Smooth muscle cell (in vitro differentiated cells): ENCODE measurements around the gene LARP1B. TPM values are rescaled to one million over a fixed set of nuclear protein-coding genes. Genes with fewer than 3 reads are reported as not detected.

Experiments
- DNase-seq: peaks from one replicate; lab custom pipeline; 2025; ENCODE audit not compliant: unreplicated experiment; lab: John Stamatoyannopoulos, UW
- H2AFZ ChIP-seq: fragments of 200-600 bp; sonication (generic); 2 replicates; pipeline ENCODE4 v1.6.0; 2016; ENCODE audit warnings: antibody characterized with exemption, low read depth, mild to moderate bottlenecking
- H3F3A ChIP-seq: fragments of 200-600 bp; sonication (generic); 2 replicates; pipeline ENCODE4 v1.6.0; 2017; ENCODE audit warnings: antibody characterized with exemption, low read depth
- H3K27ac ChIP-seq: fragments of 200-600 bp; sonication (generic); 2 replicates; pipeline ENCODE4 v1.5.1; 2016; ENCODE audit warnings: low read depth, mild to moderate bottlenecking
- H3K27me3 ChIP-seq: fragments of 200-600 bp; sonication (generic); 2 replicates; pipeline ENCODE4 v1.6.1; 2016; ENCODE audit warnings: low read depth, mild to moderate bottlenecking
- H3K36me3 ChIP-seq: fragments of 200-600 bp; sonication (generic); 2 replicates; pipeline ENCODE4 v1.5.1; 2016; ENCODE audit warnings: low read depth
- H3K4me1 ChIP-seq: fragments of 200-600 bp; sonication (generic); 2 replicates; pipeline ENCODE4 v1.5.1; 2016; ENCODE audit warnings: low read depth
- H3K4me2 ChIP-seq: fragments of 200-600 bp; sonication (generic); 2 replicates; pipeline ENCODE4 v1.6.0; 2016; ENCODE audit warnings: mild to moderate bottlenecking
- H3K4me3 ChIP-seq: fragments of 200-600 bp; sonication (generic); 2 replicates; pipeline ENCODE4 v1.5.1; 2016; ENCODE audit warnings: mild to moderate bottlenecking
- H3K79me2 ChIP-seq: fragments of 200-600 bp; sonication (generic); 2 replicates; pipeline ENCODE4 v1.6.0; 2016; ENCODE audit warnings: low read depth, mild to moderate bottlenecking
- H3K9ac ChIP-seq: fragments of 200-600 bp; sonication (generic); 2 replicates; pipeline ENCODE4 v1.6.0; 2016; ENCODE audit warnings: low read depth
- H3K9me3 ChIP-seq: fragments of 200-600 bp; sonication (generic); replicated peaks from 2 replicates; pipeline ENCODE4 v1.5.1; 2016; ENCODE audit warnings: low read depth
- H4K20me1 ChIP-seq: fragments of 200-600 bp; sonication (generic); 2 replicates; pipeline ENCODE4 v1.6.0; 2016; ENCODE audit warnings: low read depth
- CTCF ChIP-seq: fragments of 200-600 bp; sonication (generic); IDR thresholded peaks from 2 replicates; pipeline ENCODE4 v1.5.1; 2017; ENCODE audit warnings: borderline replicate concordance, mild to moderate bottlenecking, antibody characterized with exemption; ENCODE audit not compliant: insufficient read depth, poor library complexity, severe bottlenecking
- WGBS: methylation state at CpG from one replicate; pipeline ENCODE4 v1.1.7; 2016; ENCODE audit warnings: low lambda C conversion rate; 5-methylcytosine and 5-hydroxymethylcytosine counted together
- polyA plus RNA-seq: library from polyadenylated mRNA; unstranded; fragments of >200 nt; fragmentation: Nextera tagmentation; extraction: Ambion mirVana; gene quantifications from 2 replicates; pipeline ENCODE4 v1.2.1, GENCODE V29; 2016
- total RNA-seq: library from RNA; depleted of rRNA; stranded (reverse); fragments of >200 nt; gene quantifications from 2 replicates; pipeline ENCODE4 v1.2.3, GENCODE V29; 2014

LARP1B gene
- total and polyA plus RNA-seq, 2 experiments from 2014 or later = 6.9 to 19.1 TPM

- TF ChIP-seq CTCF = no peak
- Histone ChIP-seq H3K9ac (no peak overlapping the region), H3K79me2 (no peaks in the 10 kb centered on the region), H3K4me3 (no peak overlapping the region), H3K4me1 (no peaks in the 10 kb centered on the region), H3F3A (no peaks in the 10 kb centered on the region), H3K4me2 (no peak overlapping the region), H3K27ac (no peak overlapping the region), H3K9me3 (no peaks in the 10 kb centered on the region), H4K20me1 (no peaks in the 10 kb centered on the region), H3K27me3 (no peaks in the 10 kb centered on the region), H3K36me3 (no peaks in the 10 kb centered on the region), H2AFZ (no peak overlapping the region)
- WGBS = 64% methylated on average over 3 of the region's 3 CpGs
- no peak for DNase-seq
Measured at GRCh38 chr4:128123036-128123435, 61.9 kb downstream of the LARP1B start.

DNA sequence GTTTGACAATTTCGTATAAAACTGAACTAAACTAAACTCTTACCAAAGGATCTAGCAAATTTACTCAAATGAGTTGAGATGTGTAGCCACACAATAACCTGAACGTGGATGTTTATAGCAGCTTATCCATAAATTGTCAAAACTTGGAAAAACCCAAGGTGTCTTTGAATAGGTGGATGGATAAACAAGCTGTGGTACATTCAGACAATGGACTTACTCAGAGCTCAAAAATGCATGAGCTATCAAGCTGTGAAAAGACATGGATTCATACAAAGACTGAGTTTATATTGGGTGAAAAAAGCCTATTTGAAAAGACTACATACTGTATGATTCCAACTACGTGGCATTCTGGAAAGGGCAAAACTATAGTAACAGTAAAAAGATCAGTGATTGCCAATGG is 69.5 kb downstream of the LARP1B start:
- Histone ChIP-seq H3K4me3 (no peak overlapping the region), H3K4me2 (no peak overlapping the region), H3K4me1 (no peaks in the 10 kb centered on the region), H3K36me3 (no peaks in the 10 kb centered on the region), H3K9ac (no peak overlapping the region), H3F3A (no peaks in the 10 kb centered on the region), H2AFZ (no peak overlapping the region), H3K27me3 (no peaks in the 10 kb centered on the region), H3K27ac (no peak overlapping the region), H4K20me1 (no peaks in the 10 kb centered on the region), H3K79me2 (no peaks in the 10 kb centered on the region), H3K9me3 (no peaks in the 10 kb centered on the region)
- WGBS = 97% methylated on average over 3 of the region's 3 CpGs
- DNase-seq = no peak
- TF ChIP-seq CTCF = no peak

DNA sequence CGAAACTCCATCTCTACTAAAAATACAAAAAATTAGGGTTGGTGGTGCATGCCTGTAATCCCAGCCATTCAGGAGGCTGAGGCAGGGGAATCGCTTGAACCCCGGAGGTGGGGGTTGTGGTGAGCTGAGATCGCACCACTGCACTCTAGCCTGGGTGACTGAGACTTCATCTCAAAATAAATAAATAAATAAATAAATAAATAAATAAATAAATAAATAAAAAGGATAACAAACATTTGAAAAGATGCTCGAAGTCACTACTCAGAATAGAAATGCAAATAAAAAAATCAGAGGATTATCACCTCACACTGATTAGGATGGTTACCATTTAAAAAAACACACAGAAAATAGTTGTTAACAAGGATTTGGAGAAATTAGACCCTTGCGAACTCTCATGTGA is 73.8 kb downstream of the LARP1B start:
- WGBS = 100% methylated on average over 6 of the region's 6 CpGs
- DNase-seq = no peak
- H3K27me3 ChIP-seq = no peaks in the 10 kb centered on the region
- no peaks in the 10 kb centered on the region for H3F3A ChIP-seq
- no peak overlapping the region for H3K4me2 ChIP-seq
- TF ChIP-seq CTCF = no peak
- no peaks in the 10 kb centered on the region for H4K20me1 ChIP-seq
- H3K4me1 ChIP-seq = no peaks in the 10 kb centered on the region
- H3K9ac ChIP-seq = no peak overlapping the region
- no peak overlapping the region for H3K4me3 ChIP-seq
- no peaks in the 10 kb centered on the region for H3K36me3 ChIP-seq
- no peak overlapping the region for H3K27ac ChIP-seq
- H2AFZ ChIP-seq = no peak overlapping the region
- no peaks in the 10 kb centered on the region for H3K79me2 ChIP-seq
- no peaks in the 10 kb centered on the region for H3K9me3 ChIP-seq

DNA sequence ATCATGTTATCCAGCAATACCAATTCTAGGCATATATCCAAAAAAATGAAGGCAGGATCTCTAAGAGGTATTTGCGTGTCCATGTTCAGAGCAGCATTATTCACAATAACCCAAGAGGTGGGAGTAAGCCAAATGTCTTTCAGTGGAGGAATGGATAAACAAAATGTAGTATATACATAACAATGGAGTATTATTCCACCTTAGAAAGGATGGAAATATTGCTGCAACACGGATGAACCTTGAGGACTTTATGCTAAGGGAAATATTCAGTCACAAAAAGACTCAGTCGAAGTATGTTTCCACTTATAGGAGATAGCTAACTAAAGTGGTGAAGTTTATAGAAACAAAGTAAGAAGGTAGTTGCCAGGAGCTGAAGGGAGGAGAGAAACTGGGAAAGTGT is 74.3 kb downstream of the LARP1B start:
- Histone ChIP-seq H3K4me3 (no peak overlapping the region), H3K27me3 (no peaks in the 10 kb centered on the region), H3K4me2 (no peak overlapping the region), H3K4me1 (no peaks in the 10 kb centered on the region), H4K20me1 (no peaks in the 10 kb centered on the region), H2AFZ (no peak overlapping the region), H3K36me3 (no peaks in the 10 kb centered on the region), H3K9ac (no peak overlapping the region), H3K27ac (no peak overlapping the region), H3F3A (no peaks in the 10 kb centered on the region), H3K79me2 (no peaks in the 10 kb centered on the region), H3K9me3 (no peaks in the 10 kb centered on the region)
- no peak for DNase-seq
- WGBS = 95% methylated on average over 3 of the region's 3 CpGs
- no peak for TF ChIP-seq CTCF
